Lower lobe of right lung (tissue), 2 donors: ENCODE measurements around the gene P4HA1. TPM values are rescaled to one million over a fixed set of nuclear protein-coding genes. Genes with fewer than 3 reads are reported as not detected.
A peak's percentile ranks its signal among the peaks of the same experiment; 100 is the strongest.
"Not testable (repeated sequence)": the region's sequence is repeated elsewhere in the genome, so short reads cannot be mapped to it uniquely, and the experiment has no call there.

Experiments
- ATAC-seq, 2 donors: fragments of 200-7000 bp; cut with Tn5 transposase; one replicate each; pipeline ENCODE4 v1.9.1; 2020 to 2022; ENCODE audit warnings: mild to moderate bottlenecking in 2 of 2, moderate library complexity in 2 of 2
- DNase-seq: peaks from one replicate; pipeline ENCODE4 v3.0.0-alpha.2; 2020
- H3K27ac ChIP-seq: fragments of 200-600 bp; one replicate; pipeline ENCODE4 v1.8.0; 2022
- H3K27me3 ChIP-seq: fragments of 200-600 bp; one replicate; pipeline ENCODE4 v1.8.0; 2022; ENCODE audit warnings: low read depth
- H3K36me3 ChIP-seq: fragments of 200-600 bp; one replicate; pipeline ENCODE4 v1.8.0; 2022; ENCODE audit warnings: mild to moderate bottlenecking
- H3K4me1 ChIP-seq: fragments of 200-600 bp; one replicate; pipeline ENCODE4 v1.8.0; 2022
- H3K4me3 ChIP-seq: fragments of 200-600 bp; one replicate; pipeline ENCODE4 v1.8.0; 2022; ENCODE audit warnings: mild to moderate bottlenecking
- H3K9me3 ChIP-seq: fragments of 200-600 bp; one replicate; pipeline ENCODE4 v1.8.0; 2022
- CTCF ChIP-seq: fragments of 200-600 bp; IDR thresholded peaks from one replicate; pipeline ENCODE4 v1.8.0; 2022; ENCODE audit warnings: antibody characterized with exemption, mild to moderate bottlenecking
- intact Hi-C: fragments of 100-400 bp; cut with DNase I; formaldehyde crosslinking; loops from one replicate; pipeline ENCODE4 v1.11.0; 2022
- total RNA-seq: library from RNA; stranded (reverse); fragmentation: NEBNext Ultra II Directional; extraction: Animal tissue kit (Norgen Biotek cat#: 25700); gene quantifications from one replicate; pipeline ENCODE4 v1.2.1, GENCODE V29; 2021
- donor health status: DM: no; HTN: yes; CAD: no; lungs with severe emphysema.

The P4HA1 gene
- total RNA-seq, 1 donor from 2014 or later: 59.9 TPM

DNA sequence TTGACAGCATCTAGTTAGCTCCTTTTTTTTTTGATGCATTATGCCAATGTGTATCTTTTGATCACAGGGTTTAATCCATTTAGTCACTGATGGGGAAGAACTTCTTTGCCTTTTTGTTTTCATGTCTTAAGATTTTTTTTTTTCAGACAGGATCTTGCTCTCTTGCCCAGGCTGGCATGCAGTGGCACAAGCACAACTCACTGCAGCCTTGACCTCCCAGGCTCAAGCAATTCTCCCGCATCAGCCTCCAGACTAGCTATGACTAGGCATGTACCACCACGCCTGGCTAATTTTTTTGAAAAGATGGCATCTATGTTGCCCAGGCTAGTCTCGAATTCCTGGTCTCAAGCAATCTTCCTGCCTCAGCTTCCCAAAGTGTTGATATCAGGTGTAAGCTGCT, 95.7 kb downstream of the P4HA1 start:
- no peak for TF ChIP-seq CTCF
- Histone ChIP-seq H3K27me3 (no peaks in the 10 kb centered on the region), H3K4me1 (no peaks in the 10 kb centered on the region), H3K4me3 (no peak overlapping the region), H3K27ac (no peak overlapping the region), H3K9me3 (no peaks in the 10 kb centered on the region), H3K36me3 (peaks cover 28% of the 10 kb centered on the region)
- intact Hi-C loops: no loop called here
- ATAC-seq (no peak), DNase-seq (no peak)

- intact Hi-C loops: no loop called here
- DNase-seq (no peak), ATAC-seq (no peak)
- no peak for TF ChIP-seq CTCF
- Histone ChIP-seq H3K9me3 (no peaks in the 10 kb centered on the region), H3K27me3 (no peaks in the 10 kb centered on the region), H3K4me3 (no peak overlapping the region), H3K4me1 (no peaks in the 10 kb centered on the region), H3K27ac (no peak overlapping the region), H3K36me3 (no peaks in the 10 kb centered on the region)
These were observed 99.6 kb downstream of the P4HA1 start for GRCh38 chr10:72997099-72997498.

DNA sequence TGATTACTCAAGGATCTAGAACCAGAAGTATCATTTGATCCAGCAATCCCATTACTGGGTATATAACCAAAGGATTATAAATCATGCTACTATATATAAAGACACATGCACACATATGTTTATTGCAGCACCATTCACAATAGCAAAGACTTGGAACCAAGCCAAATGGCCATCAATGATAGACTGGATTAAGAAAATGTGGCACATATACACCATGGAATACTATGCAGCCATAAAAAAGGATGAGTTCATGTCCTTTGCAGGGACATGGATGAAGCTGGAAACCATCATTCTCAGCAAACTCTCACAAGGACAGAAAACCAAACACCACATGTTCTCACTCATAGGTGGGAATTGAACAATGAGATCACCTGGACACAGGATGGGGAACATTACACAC, 101.2 kb downstream of the P4HA1 start:
- H3K36me3 ChIP-seq, ATAC-seq, H3K27ac ChIP-seq, intact Hi-C loops, H3K4me3 ChIP-seq, DNase-seq, H3K27me3 ChIP-seq, H3K4me1 ChIP-seq, H3K9me3 ChIP-seq: not testable (repeated sequence)

- H3K27ac ChIP-seq, H3K4me3 ChIP-seq, H3K9me3 ChIP-seq, H3K4me1 ChIP-seq, H3K36me3 ChIP-seq, ATAC-seq, DNase-seq, H3K27me3 ChIP-seq, intact Hi-C loops: not testable (repeated sequence)
These were observed 106.9 kb downstream of the P4HA1 start for GRCh38 chr10:72989771-72990170.

DNA sequence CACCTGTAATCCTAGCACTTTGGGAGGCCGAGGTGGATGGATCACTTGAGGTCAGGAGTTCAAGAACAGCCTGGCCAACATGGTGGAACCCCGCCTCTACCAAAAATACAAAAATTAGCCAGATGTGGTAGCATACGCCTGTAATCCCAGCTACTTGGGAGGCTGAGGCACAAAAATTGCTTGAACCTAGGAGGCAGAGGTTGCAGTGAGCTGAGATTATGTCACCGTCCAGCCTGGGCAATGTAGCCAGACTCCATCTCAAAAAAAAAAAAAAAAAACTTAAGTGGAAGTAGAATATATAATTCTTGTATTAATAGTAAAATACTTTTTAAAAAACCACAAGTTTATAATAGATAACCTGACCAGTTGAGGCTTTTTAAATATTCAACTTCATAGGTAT, 112.0 kb downstream of the P4HA1 start:
- intact Hi-C loops, H3K4me3 ChIP-seq, DNase-seq, ATAC-seq, H3K27ac ChIP-seq, H3K9me3 ChIP-seq, H3K27me3 ChIP-seq, H3K4me1 ChIP-seq, H3K36me3 ChIP-seq: not testable (repeated sequence)

DNA sequence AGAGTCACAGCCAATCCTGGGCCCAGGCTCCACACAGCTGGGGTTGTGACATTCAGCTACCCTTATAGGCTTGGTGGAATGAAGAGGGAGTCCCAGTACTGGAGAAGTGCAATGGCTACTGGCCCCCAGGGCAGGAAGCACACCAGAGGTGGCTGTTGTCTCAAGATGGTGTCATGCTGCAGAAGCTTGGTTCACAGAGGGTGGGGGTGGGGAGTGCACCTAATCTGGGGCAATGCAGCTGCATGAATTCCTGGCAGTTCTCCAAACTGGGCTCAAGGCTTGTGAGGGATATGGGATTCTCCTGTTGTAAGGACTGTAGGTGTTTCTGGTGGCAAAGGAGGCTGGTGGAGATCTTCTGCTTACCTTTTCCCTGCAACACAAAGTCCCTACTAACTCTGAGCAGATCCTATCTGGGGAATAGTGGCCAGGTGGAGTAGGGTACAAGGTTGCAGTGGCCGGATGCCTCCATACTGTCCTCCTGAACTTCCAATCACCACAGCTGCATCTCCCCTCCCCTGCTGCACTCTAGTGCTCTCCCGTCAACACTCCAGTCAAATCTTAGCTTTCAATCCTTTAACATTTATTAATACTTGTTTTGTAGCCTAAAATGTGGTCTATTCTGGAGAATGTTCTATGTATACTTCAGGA, 114.7 kb downstream of the P4HA1 start:
- no peak for DNase-seq
- H3K36me3 ChIP-seq: no peaks in the 10 kb centered on the region
- no peaks in the 10 kb centered on the region for H3K27me3 ChIP-seq
- H3K4me1 ChIP-seq: no peaks in the 10 kb centered on the region
- H3K4me3 ChIP-seq: no peak overlapping the region
- H3K9me3 ChIP-seq: peaks cover 31% of the 10 kb centered on the region
- no peak for TF ChIP-seq CTCF
- intact Hi-C loops: no loop called here
- no peak overlapping the region for H3K27ac ChIP-seq
- peak in 1 of 2 donors; percentile 11 for ATAC-seq

- no peak for ATAC-seq
- H3K27me3 ChIP-seq: no peaks in the 10 kb centered on the region
These were observed 115.4 kb downstream of the P4HA1 start for GRCh38 chr10:72981028-72981881.

More at GRCh38 chr10:72981028-72981881, 115.4 kb downstream of the P4HA1 start:
- H3K9me3 ChIP-seq: peaks cover 39% of the 10 kb centered on the region
- no peak overlapping the region for H3K27ac ChIP-seq
- H3K4me1 ChIP-seq: no peaks in the 10 kb centered on the region
- H3K4me3 ChIP-seq: no peak overlapping the region
- TF ChIP-seq CTCF: no peak
- H3K36me3 ChIP-seq: no peaks in the 10 kb centered on the region
- intact Hi-C loops: no loop called here
- DNase-seq: no peak
